H1 (cell line): ENCODE results near the gene ZDHHC8. TPM values are rescaled to one million over a fixed set of nuclear protein-coding genes. Genes with fewer than 3 reads are reported as not detected.
A peak's percentile ranks its signal among the peaks of the same experiment; 100 is the strongest.

ENCODE experiments used
- CTCF ChIA-PET: fragments of 300-600 bp; sonication (Branson Sonifier 250); formaldehyde crosslinking; loops from one replicate; lab custom pipeline; 2021; ENCODE audit not compliant: partially characterized antibody; lab: Charles Lee
- POLR2A ChIA-PET: fragments of 300-600 bp; sonication (Branson Sonifier 250); formaldehyde crosslinking; loops from one replicate; lab custom pipeline; 2021; ENCODE audit warnings: inconsistent platforms; ENCODE audit not compliant: partially characterized antibody; lab: Charles Lee
- DNase-seq, 2 experiments: peaks; one replicate each; pipeline versions ENCODE4 v3.0.0 to v3.0.0-alpha.2; 2010 to 2022; ENCODE audit warnings: low spot score in 2 of 2, low read depth in 1 of 2, mixed read lengths in 1 of 2
- FAIRE-seq: peaks from 2 replicates; lab custom pipeline; 2011; peaks lifted over from hg19 to GRCh38; lab: Jason Lieb, UNC
- H2AFZ ChIP-seq: 2 replicates; pipeline ENCODE4 v1.8.1; 2012; ENCODE audit warnings: low read length, inconsistent platforms
- H2AK5ac ChIP-seq: 2 replicates; pipeline ENCODE4 v1.6.1; 2013; ENCODE audit warnings: low read depth, low read length
- H2BK120ac ChIP-seq: replicated peaks from 2 replicates; pipeline ENCODE3; 2013; ENCODE audit warnings: low read depth, low read length, inconsistent platforms
- H2BK12ac ChIP-seq: 2 replicates; pipeline ENCODE4 v1.6.1; 2013; ENCODE audit warnings: low read depth, low read length
- H2BK15ac ChIP-seq: 2 replicates; pipeline ENCODE4 v1.6.1; 2013; ENCODE audit warnings: low read length
- H2BK20ac ChIP-seq: 2 replicates; pipeline ENCODE4 v1.6.1; 2013; ENCODE audit warnings: low read length
- H2BK5ac ChIP-seq: 2 replicates; pipeline ENCODE4 v1.6.1; 2013; ENCODE audit warnings: low read depth, low read length
- H3K14ac ChIP-seq: 2 replicates; pipeline ENCODE4 v1.6.1; 2013; ENCODE audit warnings: inconsistent platforms; ENCODE audit not compliant: insufficient read length
- H3K18ac ChIP-seq: 2 replicates; pipeline ENCODE4 v1.6.1; 2013; ENCODE audit warnings: low read length; ENCODE audit errors: extremely low read depth
- H3K23ac ChIP-seq: 2 replicates; pipeline ENCODE4 v1.6.1; 2013; ENCODE audit warnings: inconsistent platforms; ENCODE audit not compliant: insufficient read length
- H3K23me2 ChIP-seq: 2 replicates; pipeline ENCODE4 v1.6.1; 2013; ENCODE audit warnings: low read depth, low read length
- H3K27ac ChIP-seq: 2 replicates; pipeline ENCODE4 v1.6.1; 2011; ENCODE audit warnings: low read depth, low read length, inconsistent platforms
- H3K27me3 ChIP-seq, 4 experiments: replicated peaks in 1 of 4; 1 replicate in 1 of 4; 2 replicates in 3 of 4; pipeline versions ENCODE4 v1.6.1 to v1.8.1; 2011 to 2013; ENCODE audit warnings: low read length in 3 of 4, mild to moderate bottlenecking in 3 of 4, inconsistent platforms in 2 of 4, mixed read lengths in 2 of 4, moderate library complexity in 1 of 4; ENCODE audit not compliant: control insufficient read depth in 3 of 4, insufficient read depth in 3 of 4; ENCODE audit errors: extremely low read depth in 1 of 4
- H3K36me3 ChIP-seq, 4 experiments: 2 replicates each; pipeline versions ENCODE4 v1.6.1 to v1.8.1; 2011 to 2013; ENCODE audit warnings: mild to moderate bottlenecking in 4 of 4, low read length in 3 of 4, moderate library complexity in 2 of 4, control low read depth in 1 of 4, inconsistent platforms in 1 of 4; ENCODE audit not compliant: insufficient read depth in 4 of 4, control insufficient read depth in 2 of 4
- H3K4ac ChIP-seq: replicated peaks from 2 replicates; pipeline ENCODE3; 2013; ENCODE audit warnings: low read length, low read depth, mixed read lengths, inconsistent platforms; ENCODE audit not compliant: insufficient read length
- H3K4me1 ChIP-seq, 4 experiments: replicated peaks in 1 of 4; 1 replicate in 1 of 4; 2 replicates in 3 of 4; pipeline versions ENCODE4 v1.6.1 to v1.8.1; 2011 to 2013; ENCODE audit warnings: low read length in 3 of 4, inconsistent platforms in 2 of 4, mixed read lengths in 1 of 4; ENCODE audit not compliant: insufficient read depth in 4 of 4, control insufficient read depth in 3 of 4
- H3K4me2 ChIP-seq, 2 experiments: 2 replicates each; pipeline versions ENCODE4 v1.6.1 to v1.8.1; 2011 to 2013; ENCODE audit warnings: low read depth in 2 of 2, low read length in 2 of 2, control low read depth in 1 of 2, inconsistent platforms in 1 of 2, mild to moderate bottlenecking in 1 of 2; ENCODE audit not compliant: insufficient read depth in 1 of 2
- H3K4me3 ChIP-seq, 4 experiments: fragments of 200-600, 300-600 bp in 1 of 4; sonication (generic), shearing (Covaris generic), sonication (Bioruptor Twin) in 1 of 4; 2 replicates each; pipeline versions ENCODE4 v1.5.1 to v1.8.1; 2011 to 2016; ENCODE audit warnings: low read length in 4 of 4, low read depth in 3 of 4, control low read depth in 2 of 4, inconsistent platforms in 2 of 4, mild to moderate bottlenecking in 2 of 4, mixed read lengths in 1 of 4, moderate library complexity in 1 of 4; ENCODE audit not compliant: insufficient read depth in 2 of 4; ENCODE audit errors: extremely low read depth in 1 of 4
- H3K56ac ChIP-seq: replicated peaks from 2 replicates; pipeline ENCODE3; 2013; ENCODE audit warnings: low read depth, mild to moderate bottlenecking, mixed read lengths, low read length, inconsistent platforms; ENCODE audit not compliant: insufficient read length
- H3K79me1 ChIP-seq: 2 replicates; pipeline ENCODE4 v1.6.1; 2013; ENCODE audit warnings: low read depth, low read length, control low read depth
- H3K79me2 ChIP-seq, 2 experiments: 2 replicates each; pipeline versions ENCODE4 v1.6.1 to v1.8.1; 2012 to 2013; ENCODE audit warnings: low read length in 2 of 2, mild to moderate bottlenecking in 2 of 2, inconsistent platforms in 1 of 2; ENCODE audit not compliant: insufficient read depth in 2 of 2, control insufficient read depth in 1 of 2
- H3K9ac ChIP-seq, 4 experiments: replicated peaks in 1 of 4; 1 replicate in 1 of 4; 2 replicates in 3 of 4; pipeline versions ENCODE4 v1.6.1 to v1.8.1; 2011 to 2013; ENCODE audit warnings: low read depth in 3 of 4, low read length in 3 of 4, control low read depth in 2 of 4, mild to moderate bottlenecking in 2 of 4, moderate library complexity in 2 of 4, inconsistent platforms in 1 of 4; ENCODE audit errors: extremely low read depth in 1 of 4
- H3K9me3 ChIP-seq, 2 experiments: 2 replicates each; pipeline versions ENCODE4 v1.6.1 to v1.8.1; 2012 to 2013; ENCODE audit warnings: mild to moderate bottlenecking in 2 of 2, moderate library complexity in 2 of 2, control low read depth in 1 of 2, inconsistent platforms in 1 of 2, low read depth in 1 of 2, low read length in 1 of 2, mixed read lengths in 1 of 2; ENCODE audit not compliant: insufficient read depth in 2 of 2
- H4K20me1 ChIP-seq, 2 experiments: replicated peaks in 1 of 2; 2 replicates each; pipeline versions ENCODE3 to v1.8.1; 2011 to 2013; ENCODE audit warnings: inconsistent platforms in 2 of 2, low read length in 2 of 2, mild to moderate bottlenecking in 1 of 2; ENCODE audit not compliant: insufficient read depth in 2 of 2, control insufficient read depth in 1 of 2
- H4K5ac ChIP-seq: 2 replicates; pipeline ENCODE4 v1.6.1; 2013; ENCODE audit warnings: low read length, low read depth, mixed read lengths, inconsistent platforms; ENCODE audit not compliant: insufficient read length
- H4K8ac ChIP-seq: 2 replicates; pipeline ENCODE4 v1.8.0; 2013; ENCODE audit warnings: mild to moderate bottlenecking, moderate library complexity, low read length, inconsistent platforms; ENCODE audit not compliant: insufficient read depth; ENCODE audit errors: extremely low read depth
- H4K91ac ChIP-seq: replicated peaks from 2 replicates; pipeline ENCODE3; 2013; ENCODE audit warnings: low read length, mixed read lengths, inconsistent platforms; ENCODE audit not compliant: insufficient read length
- POLR2A ChIP-seq, 2 experiments: IDR thresholded peaks; 1 replicate in 1 of 2; 2 replicates in 1 of 2; pipeline ENCODE4 v1.6.1; 2011; ENCODE audit warnings: low read depth in 2 of 2, low read length in 2 of 2, mild to moderate bottlenecking in 2 of 2; ENCODE audit errors: control extremely low read depth in 1 of 2
- POLR2AphosphoS5 ChIP-seq: IDR thresholded peaks from 2 replicates; pipeline ENCODE4 v1.6.1; 2011; ENCODE audit warnings: low read depth, low read length
- RAD21 ChIP-seq, 2 experiments: IDR thresholded peaks in 1 of 2; conservative IDR thresholded peaks in 1 of 2; 2 replicates each; pipeline ENCODE4 v1.6.1; 2011; ENCODE audit warnings: low read depth in 2 of 2, low read length in 2 of 2, improper control_type of control experiment in 1 of 2, inconsistent platforms in 1 of 2, mild to moderate bottlenecking in 1 of 2, moderate library complexity in 1 of 2
- SIN3A ChIP-seq, 2 experiments: IDR thresholded peaks in 1 of 2; conservative IDR thresholded peaks in 1 of 2; 2 replicates each; pipeline ENCODE4 v1.6.1; 2011 to 2012; ENCODE audit warnings: low read length in 2 of 2, improper control_type of control experiment in 1 of 2, low read depth in 1 of 2, mild to moderate bottlenecking in 1 of 2
- TCF12 ChIP-seq: IDR thresholded peaks from 2 replicates; pipeline ENCODE4 v1.6.1; 2011; ENCODE audit warnings: low read depth, mild to moderate bottlenecking, low read length
- WGBS, 2 experiments: shearing (Covaris generic) in 1 of 2; methylation state at CpG; one replicate each; pipeline versions ENCODE4 v1.1.6 to v1.1.7; 2013 to 2015; ENCODE audit warnings: low lambda C conversion rate in 2 of 2, mixed read lengths in 2 of 2, inconsistent platforms in 1 of 2, low coverage in 1 of 2, missing lambda C conversion rate in 1 of 2; ENCODE audit not compliant: insufficient replicate concordance in 2 of 2, insufficient coverage in 1 of 2, insufficient read length in 1 of 2; ENCODE audit errors: extremely low coverage in 1 of 2, missing lambda C conversion rate in 1 of 2; 5-methylcytosine and 5-hydroxymethylcytosine counted together
- polyA plus RNA-seq, 7 experiments: library from polyadenylated mRNA; depleted of rRNA in 3 of 7; stranded (reverse) in 5 of 7; unstranded in 2 of 7; fragments of >200 nt in 5 of 7; fragments of 200-250 nt in 2 of 7; gene quantifications; 1 replicate in 5 of 7; 2 replicates in 1 of 7; 4 replicates in 1 of 7; pipeline versions ENCODE4 v1.2.1 to v1.2.3, GENCODE V29; 2011 to 2013; ENCODE audit warnings: missing spikeins in 2 of 7, mixed read lengths in 2 of 7
- total RNA-seq: library from RNA; stranded (reverse); fragmentation: NEBNext Ultra II Directional; extraction: Animal tissue kit (Norgen Biotek cat#: 25700); gene quantifications from 2 replicates; pipeline ENCODE4 v1.2.1, GENCODE V29; 2021

Gene ZDHHC8
- total and polyA plus RNA-seq, 2 of the 8 experiments (the other 6 are each of a cell fraction or from before 2014, with no cell fraction given): 18.6 to 65.6 TPM

DNA sequence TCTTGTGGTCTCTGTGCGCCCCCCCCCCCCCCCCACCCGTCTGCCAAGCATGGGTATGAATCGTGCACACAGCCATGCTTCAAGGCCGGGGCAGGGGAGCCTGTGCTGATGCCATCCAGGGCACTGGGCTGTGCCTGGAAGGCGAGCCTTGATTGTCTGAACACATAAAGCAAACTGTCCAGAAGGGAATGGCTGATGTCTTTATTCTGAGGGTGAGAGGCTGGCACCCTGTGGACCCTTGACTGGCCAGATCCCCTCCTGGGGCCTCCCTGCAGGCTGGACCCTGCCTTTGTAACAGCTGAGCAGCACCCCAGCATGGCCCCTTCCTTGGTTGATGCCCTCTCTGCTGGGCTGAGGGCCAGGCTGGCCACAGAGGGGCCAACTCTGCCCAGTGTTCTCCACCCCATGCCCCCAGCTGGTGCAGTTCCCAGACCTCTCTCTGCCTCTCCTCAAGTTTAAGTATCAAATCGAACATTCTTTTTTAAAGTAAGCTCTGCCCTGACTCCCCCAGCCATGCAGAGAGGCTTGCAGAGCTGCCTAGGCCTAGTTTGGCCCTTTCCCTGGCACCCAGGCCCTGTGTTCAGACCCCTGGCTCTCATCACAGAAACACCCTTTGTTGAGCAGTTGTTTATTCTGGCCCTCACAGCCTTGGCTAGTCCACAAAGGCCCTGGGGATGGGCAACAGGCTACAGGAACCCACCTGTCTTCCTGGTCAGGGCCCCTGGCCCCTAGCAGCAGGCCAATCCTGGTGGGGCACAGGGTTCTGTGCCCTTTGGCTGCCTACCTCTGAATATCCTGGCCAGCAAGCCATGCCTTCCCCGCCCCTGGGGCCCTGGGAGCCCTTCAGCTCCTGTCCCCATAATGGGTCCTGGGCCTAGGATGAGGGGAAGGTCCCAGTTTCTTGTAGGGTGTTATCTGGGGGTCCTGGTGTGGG, 19.6 kb upstream of the ZDHHC8 start:
- Histone ChIP-seq H2BK120ac (no peak overlapping the region), H3K18ac (no peak overlapping the region), H3K4ac (no peak overlapping the region), H2BK12ac (no peak overlapping the region), H2BK5ac (no peak overlapping the region), H4K8ac (peak overlapping the region; percentile 12; the same call in 1 of the 2 replicates), H2AK5ac (no peak overlapping the region), H3K56ac (no peak overlapping the region), H3K79me1 (peaks cover 6% of the 10 kb centered on the region; the same call in 1 of the 2 replicates), H3K9me3 (no peaks in the 10 kb centered on the region), H3K4me2 (no peak overlapping the region), H3K27me3 (no peaks in the 10 kb centered on the region), H2BK15ac (no peak overlapping the region), H3K23me2 (no peaks in the 10 kb centered on the region; the same call in 1 of the 2 replicates), H2BK20ac (no peak overlapping the region), H4K91ac (no peak overlapping the region), H3K4me3 (no peak overlapping the region), H3K79me2 (peaks cover 0 to 16% of the 10 kb centered on the region in 2 experiments; a peak in 1 of 4 replicates), H4K20me1 (peaks cover 16 to 29% of the 10 kb centered on the region in 2 experiments), H3K9ac (no peak overlapping the region), H3K4me1 (no peaks in the 10 kb centered on the region), H2AFZ (no peak overlapping the region), H3K27ac (0 out of 2 replicates have a peak overlapping the region, but pooled peaks have one; percentile 8), H3K36me3 (peaks cover 37 to 53% (median 50%) of the 10 kb centered on the region in 4 experiments), H3K14ac (no peak overlapping the region), H4K5ac (no peak overlapping the region), H3K23ac (no peak overlapping the region)
- 74% methylated on average over 6 of the region's 7 CpGs; no CpG with 5 or more reads in 1 of the 2 experiments for WGBS, 2 experiments
- DNase-seq: no peak
- TF ChIP-seq POLR2A (IDR thresholded peaks at IDR 0.05; ENCODE audit: control extremely low read depth in 1 of 2, low read depth in 2 of 2, low read length in 2 of 2): peak; percentile 36 to 61; a peak in 2 of 3 replicates
- peak; percentile 81 for TF ChIP-seq POLR2AphosphoS5
- no peak for TF ChIP-seq SIN3A (conservative IDR thresholded peaks at IDR 0.05 in 1 of 2, IDR thresholded peaks at IDR 0.05 in 1 of 2; ENCODE audit: low read depth in 1 of 2, low read length in 2 of 2)
- TF ChIP-seq TCF12: no peak
- TF ChIP-seq RAD21 (IDR thresholded peaks at IDR 0.05 in 1 of 2, conservative IDR thresholded peaks at IDR 0.05 in 1 of 2; ENCODE audit: low read depth in 2 of 2, low read length in 2 of 2): no peak
- ChIA-PET CTCF (interaction anchor here (0.5 to 3.2 kb wide), 10 partner anchors 9 to 1779 kb away, joined by 3 to 23 read pairs (median 4); no protein-coding TSS in a partner anchor), POLR2A (interaction anchor here (0.6 to 22.7 kb wide), 11 partner anchors 9 to 239 kb away, joined by 3 to 598 read pairs (median 8); partner anchors contain the start of genes DGCR8 and ZDHHC8)
- FAIRE-seq: no peak
